GM18520 (cell line): Measurements from ENCODE around the gene OPCML.

ENCODE experiments used
- ATAC-seq: cut with Tn5 transposase; IDR thresholded peaks from one replicate; pipeline ENCODE4 v1.9.1; 2021; ENCODE audit not compliant: unreplicated experiment

OPCML gene

DNA sequence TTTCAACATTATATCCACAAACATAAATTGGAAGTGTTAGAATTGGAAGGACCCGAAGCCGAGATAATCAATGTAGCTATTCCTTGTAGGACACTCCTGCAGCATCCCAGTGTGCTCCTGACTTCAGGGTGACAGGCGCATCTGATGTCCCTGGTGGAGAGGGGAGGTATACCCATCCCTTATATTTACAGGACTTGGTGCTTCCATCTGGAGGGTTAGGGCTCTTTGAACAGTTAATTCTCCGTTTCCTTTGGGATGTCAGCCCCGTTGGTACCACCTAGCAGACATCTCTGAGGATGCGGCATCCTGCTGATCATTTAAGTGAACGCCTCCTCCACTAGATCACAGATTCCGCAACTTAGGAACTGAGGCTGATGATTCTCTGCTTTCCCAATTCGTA, 451.3 kb downstream of the OPCML start:
- ATAC-seq, result no peak

DNA sequence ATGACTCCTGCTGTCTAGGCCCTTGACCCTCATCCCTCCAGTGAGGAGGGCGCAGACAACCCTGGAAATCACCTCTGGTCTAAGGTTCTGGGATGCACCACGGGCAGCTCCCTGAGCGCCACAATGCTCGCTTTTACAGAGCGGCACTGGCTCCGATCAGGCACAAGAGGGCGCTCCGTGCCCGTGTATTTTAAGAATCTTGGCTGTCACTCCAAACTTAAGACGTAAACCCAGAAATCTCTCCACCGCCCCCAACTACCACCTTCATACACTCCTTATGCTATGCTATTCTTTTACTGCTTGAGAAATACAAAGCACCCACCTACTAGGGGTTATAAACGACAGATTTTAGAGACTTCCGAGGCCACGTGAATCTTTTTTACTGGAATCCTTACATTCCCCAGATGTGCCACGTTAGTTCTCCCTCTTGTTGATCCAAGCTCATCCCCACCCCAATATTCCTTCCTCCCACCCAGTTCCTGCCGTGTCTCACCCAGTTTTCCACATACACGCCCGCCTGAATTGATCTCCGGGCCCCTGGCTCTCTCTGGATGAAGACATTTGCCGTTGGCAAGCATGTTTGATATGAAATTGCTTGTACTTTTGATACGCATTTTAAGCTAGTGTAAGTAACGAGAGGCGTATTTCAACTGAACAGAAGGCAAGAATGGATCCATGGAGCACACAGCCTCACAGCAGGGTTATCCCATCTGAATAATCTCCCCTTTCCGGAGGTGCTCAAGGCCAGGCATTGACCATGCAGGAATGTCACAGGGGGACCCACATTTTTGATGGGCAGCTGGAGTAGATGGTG, 453.5 kb downstream of the OPCML start:
- no peak for ATAC-seq

DNA sequence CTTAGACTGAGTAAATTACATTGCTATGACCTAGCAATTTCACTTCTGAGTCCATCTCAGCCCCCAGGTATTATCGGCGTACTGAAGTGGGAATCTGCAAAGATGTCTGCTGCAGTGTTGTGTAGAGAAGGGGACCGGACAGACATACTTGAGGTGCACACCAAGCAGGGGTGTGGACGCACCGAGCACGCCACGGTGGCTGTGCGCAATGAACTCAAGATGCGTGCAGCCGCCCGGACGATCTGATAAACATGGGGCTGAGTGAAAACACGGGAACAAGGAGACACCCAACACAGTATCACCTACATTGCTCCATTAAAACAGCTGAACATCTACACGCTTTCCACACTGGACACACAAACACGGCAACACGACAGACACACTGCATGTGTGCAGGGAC, 454.3 kb downstream of the OPCML start:
- no peak for ATAC-seq

DNA sequence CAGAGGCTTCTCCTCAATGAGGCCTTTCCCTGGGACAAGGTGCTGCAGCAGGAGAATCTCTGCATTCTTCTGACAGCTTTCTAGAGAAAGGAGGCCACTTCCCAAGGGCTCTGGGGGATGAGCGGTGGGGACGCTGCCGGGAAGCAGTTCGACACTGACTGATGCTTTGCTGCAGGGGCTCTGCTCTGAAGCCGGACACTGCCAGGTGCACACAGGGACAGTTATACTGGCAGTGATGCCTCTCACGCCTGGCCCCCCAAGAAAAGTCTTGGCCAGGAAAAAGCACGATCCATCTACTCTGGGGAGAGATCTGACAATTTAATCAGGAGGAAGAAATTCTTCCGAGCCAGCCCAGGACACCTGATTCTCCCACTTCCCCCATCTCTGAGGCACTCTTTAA, 456.9 kb downstream of the OPCML start:
- no peak for ATAC-seq

DNA sequence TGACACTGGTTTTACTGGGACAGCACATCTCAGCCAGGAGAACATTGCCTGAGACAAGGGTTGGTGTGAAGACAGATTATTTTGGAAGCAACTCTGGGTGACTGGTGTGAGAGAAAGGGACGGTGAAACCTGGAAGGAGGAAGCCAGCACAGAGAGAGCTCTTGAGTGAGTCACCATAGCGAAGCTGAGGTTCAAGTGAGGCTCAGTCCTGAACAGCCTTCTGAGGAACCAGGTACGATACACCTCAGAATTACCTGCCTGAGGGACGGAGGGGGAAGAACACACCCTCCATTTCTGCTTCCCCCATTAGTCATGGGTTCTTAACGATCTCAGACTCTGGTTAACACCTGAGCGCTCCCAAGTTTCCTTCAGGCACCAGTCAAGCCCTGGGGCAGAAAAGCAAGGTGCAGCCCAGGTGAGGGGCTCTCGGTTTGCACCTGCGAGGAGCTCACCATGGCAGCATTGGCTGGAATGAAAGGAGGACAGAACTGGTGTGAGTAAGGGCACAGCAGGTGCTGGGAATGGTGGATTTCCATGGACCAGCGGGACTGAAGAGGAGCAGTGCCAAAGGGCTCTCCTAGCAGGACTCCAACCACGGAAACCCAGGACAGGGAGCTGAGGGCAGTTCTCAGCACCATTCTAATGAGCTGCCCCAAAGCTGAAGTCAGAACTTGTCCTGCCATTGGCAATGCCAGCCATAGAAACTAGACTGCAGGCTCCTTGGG, 459.3 kb downstream of the OPCML start:
- ATAC-seq, result no peak

DNA sequence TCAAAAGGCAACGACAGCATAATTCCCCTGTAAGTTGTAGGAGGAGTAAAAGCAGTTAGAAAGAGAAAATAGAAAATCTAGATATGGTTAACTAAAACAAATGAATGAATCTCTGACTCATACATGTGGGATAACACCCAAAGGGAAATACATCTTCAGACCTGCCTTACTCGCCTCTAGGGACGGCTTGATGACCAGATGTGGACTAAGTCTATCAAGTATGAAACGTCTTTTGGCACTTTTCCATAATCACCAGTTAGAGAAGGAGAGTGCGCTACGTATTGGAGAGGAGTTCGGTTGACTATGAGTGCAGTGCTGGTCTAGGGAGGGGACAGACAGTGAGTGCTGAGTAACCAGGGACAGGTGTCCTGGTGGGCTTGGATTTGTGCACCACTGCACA, 459.9 kb downstream of the OPCML start:
- ATAC-seq, result no peak

DNA sequence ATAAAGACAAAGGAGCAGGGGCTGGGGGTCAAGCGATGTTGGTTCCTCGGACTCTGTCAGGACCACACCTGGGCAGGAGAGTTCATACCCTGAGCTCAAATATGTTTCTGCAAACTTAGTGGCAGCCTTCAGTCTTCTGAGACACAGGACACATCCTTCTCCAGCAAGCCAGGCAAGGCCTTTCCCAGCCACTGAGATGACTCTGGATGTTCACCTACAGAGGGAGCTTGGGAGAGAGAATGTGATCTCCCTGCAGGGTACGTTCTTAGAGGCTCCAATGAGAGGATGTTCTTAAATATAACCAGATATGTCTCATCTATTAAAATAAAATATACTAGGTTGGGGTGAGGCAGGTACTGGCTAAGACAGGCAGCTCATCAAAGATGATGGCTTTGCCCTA, 461.5 kb downstream of the OPCML start:
- no peak for ATAC-seq

DNA sequence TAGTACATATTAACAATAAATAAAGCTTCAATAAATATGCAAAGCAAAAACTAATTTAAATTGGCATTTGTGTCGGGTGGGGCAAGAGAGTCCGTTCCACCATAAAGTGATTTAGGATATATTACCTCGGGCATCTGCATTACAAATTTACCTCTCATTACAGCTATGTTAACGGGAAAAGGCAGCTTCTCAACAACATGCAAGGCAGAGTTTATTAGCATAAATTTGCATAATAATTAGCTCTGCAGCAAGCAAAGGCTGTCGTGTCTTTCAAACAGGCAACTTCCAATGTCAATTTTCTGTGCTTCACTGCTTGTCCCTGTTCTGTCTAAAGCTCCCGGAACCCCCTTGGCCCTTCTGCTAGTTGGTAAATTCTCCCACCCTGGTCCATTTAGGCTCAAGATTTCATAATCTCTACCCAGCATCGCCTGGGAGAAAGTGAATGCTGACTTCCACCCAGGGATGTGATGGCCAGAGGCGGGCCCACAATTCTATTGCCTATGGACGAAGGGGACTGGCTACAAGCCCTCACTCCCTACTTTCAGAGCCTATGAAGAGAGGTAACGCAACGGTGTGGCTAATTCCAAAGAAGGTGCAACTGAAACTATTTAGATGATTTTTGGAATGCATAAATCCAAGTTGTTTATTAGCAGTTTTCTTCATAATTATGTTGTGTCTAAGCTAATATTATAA, 462.1 kb downstream of the OPCML start:
- ATAC-seq, result no peak

DNA sequence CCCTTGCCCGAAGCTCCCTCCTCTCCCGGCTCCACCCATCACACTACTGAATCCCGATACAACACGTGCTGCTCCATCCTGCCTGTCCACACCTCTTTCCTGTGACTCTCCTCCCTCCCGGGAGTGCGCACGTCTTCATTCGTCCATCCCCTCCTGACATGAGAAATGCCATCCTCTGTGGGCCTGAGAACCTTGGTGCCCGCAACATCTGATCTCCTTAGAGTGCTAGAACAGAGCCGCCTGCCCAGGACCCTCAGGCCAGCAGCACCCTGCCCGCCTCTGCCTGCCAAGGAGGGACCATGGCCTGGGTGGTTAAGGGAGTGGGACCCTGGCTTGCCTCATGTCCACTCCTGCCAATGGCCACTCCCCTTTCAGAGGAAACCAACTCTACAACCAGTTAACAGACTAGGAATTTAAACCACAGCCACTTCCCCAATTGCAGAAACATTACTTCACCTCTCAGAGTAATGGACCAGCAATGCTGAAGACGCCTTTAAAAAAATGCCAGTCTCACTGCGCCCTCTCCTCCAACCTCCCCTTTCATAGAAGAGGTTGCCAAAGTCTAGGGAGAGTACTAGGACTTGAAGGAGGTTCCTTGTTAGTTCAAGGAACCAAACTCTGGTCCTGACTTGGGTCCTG, 466.3 kb downstream of the OPCML start:
- ATAC-seq, result no peak

DNA sequence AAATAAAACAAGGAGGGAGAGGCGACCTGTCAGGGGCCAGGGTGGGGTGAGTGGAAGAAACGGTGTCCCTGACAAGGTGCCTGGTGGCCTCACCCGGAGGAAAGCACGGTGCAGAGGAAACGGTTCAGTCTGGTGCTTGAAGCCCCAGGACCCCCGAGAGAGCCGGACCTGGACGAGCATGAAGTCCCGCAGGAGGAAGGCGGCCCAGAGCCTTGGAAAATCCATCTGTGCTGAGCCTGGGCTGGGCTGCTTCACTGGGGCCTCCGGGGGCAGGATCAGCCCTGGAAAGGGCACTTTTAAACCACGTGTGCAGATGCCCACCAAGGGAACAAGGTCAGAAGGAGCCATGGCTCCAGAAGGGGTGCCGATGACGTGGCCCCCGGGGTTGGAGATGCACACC, 467.3 kb downstream of the OPCML start:
- ATAC-seq, result no peak

DNA sequence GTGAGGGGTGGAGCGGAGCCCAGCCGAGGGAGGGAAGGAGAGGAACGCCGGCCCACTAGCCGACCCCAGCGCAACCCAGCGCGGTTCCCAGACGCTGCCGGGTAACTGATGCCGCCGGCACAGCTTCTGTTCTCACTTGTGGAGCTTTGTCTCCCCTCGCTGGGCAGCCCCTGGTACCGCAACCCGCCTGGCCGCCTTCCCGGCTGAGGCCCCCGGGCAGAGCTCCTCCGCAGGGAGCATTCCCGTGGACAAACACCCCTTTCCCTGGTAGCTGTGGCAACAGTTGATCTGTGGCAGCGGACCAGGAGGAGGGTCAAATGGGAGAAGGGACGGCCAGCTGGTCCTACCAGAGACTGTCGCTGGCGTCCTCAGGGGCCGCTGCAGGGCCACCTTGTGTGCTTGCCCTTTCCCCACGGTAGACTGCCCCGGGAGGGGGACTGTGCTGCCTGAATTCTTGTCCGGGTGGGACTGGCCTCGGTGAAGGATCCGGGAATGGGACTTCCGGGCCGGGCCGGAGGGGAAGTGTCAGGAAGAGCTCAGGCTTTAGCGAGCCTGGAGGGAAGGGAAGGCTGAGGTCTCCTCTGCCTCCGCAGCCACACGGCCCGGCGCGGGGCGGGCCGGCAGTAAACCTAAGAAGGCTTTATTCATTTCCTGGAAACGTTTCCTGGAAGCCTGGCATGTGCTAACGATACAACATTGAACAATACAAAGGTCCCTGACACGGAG, 468.0 kb downstream of the OPCML start:
- ATAC-seq, result no peak

DNA sequence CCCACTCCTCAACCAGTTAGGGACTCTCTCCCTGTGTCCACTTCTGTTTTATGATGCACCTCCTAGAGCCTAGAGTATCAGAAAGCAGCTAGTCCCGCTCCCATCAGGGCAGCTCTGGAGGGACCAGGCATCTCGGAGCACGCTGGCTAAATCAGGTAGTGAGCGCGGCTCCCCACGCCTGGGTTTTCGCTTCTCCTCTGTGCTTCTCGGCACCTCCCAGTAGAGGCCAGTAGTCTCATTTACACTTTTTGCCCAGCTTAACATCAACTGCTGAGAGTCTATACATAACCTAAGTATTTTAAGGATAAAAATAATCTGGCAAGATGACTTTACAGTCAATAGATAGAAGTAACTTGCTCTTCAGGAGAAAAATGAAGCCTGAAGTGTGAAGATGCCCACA, 473.8 kb downstream of the OPCML start:
- ATAC-seq, result no peak

DNA sequence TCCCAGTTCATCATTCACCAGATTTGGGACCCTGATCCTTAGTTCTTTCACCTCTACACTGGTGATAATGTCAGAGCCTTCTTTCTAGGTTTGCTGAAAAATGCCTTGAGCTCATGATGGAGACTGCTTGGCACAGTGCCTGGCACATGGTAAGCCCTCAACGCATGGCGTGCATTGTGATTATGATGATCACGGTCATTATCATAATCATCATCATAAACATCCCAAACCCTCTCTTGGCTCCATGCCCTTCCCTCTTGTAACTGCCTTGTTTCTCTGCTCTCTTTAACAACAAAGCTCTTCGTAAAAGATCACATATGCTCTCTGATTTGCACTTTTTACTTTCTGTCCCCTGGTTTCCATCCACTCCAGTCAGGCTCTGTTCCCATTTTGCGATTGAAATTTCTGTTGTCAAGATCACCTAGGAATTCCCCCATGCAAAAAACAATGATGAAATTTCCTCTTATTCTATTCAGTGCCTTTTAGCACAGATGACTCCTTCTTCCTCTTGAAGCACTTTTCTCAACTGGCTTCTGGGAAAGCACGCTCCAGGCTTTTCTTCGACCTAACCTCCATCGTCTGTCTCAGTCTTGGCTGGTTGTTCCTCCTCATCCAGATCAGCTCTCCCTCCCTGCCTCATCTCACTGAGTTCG, 479.1 kb downstream of the OPCML start:
- no peak for ATAC-seq

DNA sequence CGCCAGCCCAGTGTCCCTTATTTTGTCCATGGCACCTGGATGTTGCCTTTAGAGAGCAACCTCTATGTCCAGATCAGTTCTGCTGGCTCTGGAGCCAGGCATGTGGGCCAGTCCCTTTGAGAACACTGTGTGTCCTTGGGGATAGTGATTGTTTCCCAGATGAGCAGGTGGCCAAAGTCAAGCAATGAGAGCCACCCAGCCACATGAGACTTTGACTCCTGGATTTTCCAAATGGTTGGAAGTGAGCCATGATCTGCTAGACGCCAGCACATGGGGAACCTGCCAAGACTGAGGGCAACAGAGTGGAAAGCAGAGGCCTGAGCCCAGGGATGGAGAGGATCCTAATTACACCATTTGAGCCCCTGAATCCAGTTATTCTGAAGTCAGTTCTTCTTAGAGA, 479.8 kb downstream of the OPCML start:
- no peak for ATAC-seq

DNA sequence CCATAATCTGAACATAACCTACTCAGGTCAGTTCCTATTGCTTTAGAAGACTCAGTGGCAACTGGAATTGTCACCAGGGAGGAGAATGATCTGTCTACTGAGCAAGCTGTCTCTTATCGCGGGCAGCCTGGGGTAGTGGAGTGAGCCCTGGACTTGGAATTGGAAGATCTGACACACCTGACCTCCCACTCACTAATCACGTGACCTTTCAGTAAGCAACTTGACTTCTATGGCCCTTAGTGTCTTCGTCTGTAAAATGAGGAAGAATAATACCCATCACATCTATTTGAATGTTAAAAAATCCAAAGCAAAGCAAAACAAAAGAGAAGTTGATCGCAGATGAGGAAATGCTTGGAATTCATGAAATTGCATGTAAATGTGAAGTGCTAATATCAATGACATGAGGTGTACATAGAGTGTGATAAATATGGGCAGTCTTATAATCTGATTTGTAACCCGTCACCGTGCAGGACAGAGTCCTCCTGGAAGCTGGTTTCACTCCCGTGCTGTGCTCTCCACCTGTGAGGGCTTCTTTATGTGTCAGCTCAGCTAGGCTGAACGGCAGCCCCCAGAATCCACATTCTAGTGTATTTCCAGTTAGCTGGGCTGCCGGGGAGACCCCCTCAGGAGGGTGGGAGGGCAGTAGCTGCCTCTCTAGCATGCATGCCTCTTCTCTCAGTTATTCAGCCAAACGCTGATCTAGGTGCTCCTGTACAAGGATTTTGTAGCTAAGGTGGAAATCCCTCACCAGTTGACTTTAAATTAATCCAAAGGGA, 482.9 kb downstream of the OPCML start:
- no peak for ATAC-seq

DNA sequence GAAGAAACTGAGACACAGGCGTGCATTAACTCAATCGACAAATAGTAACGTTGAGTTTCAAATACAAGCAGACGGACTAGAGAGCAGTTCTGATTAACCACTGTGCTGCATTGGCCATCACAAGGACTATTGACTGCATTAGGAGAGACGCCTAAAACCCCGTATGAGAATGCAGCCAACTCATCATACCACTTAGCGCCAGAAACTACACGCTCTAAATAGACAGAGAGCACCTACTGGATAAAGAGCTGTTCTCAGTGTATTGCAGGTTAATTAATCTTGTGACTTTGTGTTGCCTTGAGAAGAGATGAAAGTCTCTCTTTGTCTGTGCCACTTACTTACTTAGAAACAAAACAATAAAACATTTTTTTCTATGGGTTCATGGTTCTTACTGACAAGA, 484.0 kb downstream of the OPCML start:
- no peak for ATAC-seq

DNA sequence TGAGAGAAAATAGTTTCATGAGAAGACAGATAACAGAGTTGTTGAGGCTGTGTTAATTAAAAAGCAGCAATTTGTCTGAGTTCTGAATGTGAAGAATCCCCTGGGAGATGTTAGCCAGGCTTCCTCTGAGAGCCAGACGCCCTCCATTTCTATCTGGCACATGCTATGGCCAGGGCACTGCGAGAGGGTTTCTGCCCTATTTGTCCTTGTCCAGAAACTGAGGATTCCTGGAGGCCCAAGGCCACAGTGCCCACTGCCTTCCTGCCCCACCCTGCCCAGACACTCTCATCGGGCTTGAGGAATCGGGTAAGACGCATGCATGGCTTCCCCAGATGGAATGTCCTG, 484.6 kb downstream of the OPCML start:
- no peak for ATAC-seq

DNA sequence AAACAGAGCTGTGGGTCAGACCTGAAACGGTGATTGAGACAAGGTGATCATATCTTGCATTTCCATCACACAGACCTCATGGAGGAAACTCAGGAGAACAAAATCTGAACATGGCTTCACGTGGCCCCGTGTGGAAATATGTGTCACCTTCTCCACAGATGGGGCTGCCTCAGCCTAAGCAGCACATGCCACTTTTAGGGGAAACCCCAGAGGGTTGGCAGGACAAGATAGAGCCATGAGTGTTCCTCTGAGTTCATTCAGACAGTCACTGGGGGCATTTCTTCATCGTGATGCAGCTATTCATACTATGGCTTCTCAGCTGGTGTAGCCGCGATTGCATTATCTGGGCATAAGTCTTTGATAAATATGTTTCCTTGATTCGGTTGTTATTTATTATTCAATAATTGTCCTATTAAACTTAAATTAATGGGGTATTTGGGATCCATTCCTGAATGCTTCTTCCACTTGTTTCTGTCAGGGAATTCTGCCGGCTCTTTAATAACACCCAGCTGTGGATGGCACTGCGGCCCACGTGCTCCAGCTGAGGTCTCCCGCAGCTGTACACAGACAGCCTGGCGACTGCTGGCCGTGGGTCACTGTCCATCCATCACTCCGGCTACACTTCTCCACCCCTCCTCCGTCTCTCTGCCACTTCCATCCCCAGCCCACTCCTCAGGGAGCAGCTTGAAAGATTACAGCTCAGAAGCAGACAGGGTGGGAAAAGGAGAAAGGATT, 485.1 kb downstream of the OPCML start:
- ATAC-seq, result no peak

DNA sequence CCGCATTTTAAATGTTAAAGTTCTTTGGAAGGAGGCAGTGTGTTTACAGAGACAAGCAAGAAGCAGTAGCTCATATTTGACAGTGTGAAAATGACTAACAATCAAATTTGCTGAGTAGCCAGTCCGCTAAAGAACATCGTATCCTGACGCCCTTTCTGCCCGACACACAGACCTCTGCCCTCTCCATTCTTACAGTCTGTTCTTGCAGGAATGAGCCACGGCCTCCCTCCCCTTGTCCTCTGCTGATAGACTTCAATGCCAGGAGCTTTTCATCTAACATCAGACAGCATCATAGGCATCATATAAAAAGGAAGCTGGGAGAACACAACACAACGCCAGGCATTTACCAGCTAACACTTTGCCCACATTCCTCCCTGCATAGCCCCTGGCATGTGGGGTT, 486.0 kb downstream of the OPCML start:
- no peak for ATAC-seq
